Osteoblast (primary cell): ENCODE results near the gene TPSG1. TPM values are rescaled to one million over a fixed set of nuclear protein-coding genes. Genes with fewer than 3 reads are reported as not detected.

Experiments used
- DNase-seq: peaks from one replicate; pipeline ENCODE4 v3.0.0; 2011; ENCODE audit warnings: low spot score, mixed read lengths; ENCODE audit not compliant: insufficient read length; ENCODE audit errors: missing footprints
- H2AFZ ChIP-seq: 2 replicates; pipeline ENCODE4 v1.6.0; 2011; ENCODE audit warnings: mild to moderate bottlenecking, low read length
- H3K27ac ChIP-seq: 2 replicates; pipeline ENCODE4 v1.5.1; 2011; ENCODE audit warnings: mild to moderate bottlenecking, low read depth, low read length, moderate library complexity
- H3K27me3 ChIP-seq: 2 replicates; pipeline ENCODE4 v1.6.0; 2012; ENCODE audit warnings: mild to moderate bottlenecking, control low read depth, inconsistent platforms, low read length, moderate library complexity; ENCODE audit not compliant: insufficient read depth
- H3K36me3 ChIP-seq: 2 replicates; pipeline ENCODE4 v1.5.1; 2011; ENCODE audit warnings: mild to moderate bottlenecking, low read length, control low read depth, moderate library complexity; ENCODE audit not compliant: insufficient read depth
- H3K4me1 ChIP-seq: 2 replicates; pipeline ENCODE4 v1.5.1; 2011; ENCODE audit warnings: mild to moderate bottlenecking, low read length, control low read depth, moderate library complexity; ENCODE audit not compliant: insufficient read depth
- H3K4me2 ChIP-seq: 2 replicates; pipeline ENCODE4 v1.6.0; 2011; ENCODE audit warnings: mild to moderate bottlenecking, low read length; ENCODE audit not compliant: insufficient read depth
- H3K4me3 ChIP-seq: fragments of 200-600 bp; sonication (generic); 3 replicates; pipeline ENCODE4 v1.5.1; 2012; ENCODE audit warnings: mild to moderate bottlenecking, low read length, inconsistent platforms; ENCODE audit not compliant: insufficient read depth
- H3K79me2 ChIP-seq: 2 replicates; pipeline ENCODE4 v1.6.0; 2012; ENCODE audit warnings: mild to moderate bottlenecking, low read length, control low read depth, inconsistent platforms; ENCODE audit not compliant: insufficient read depth
- H3K9me3 ChIP-seq: 2 replicates; pipeline ENCODE4 v1.5.1; 2011; ENCODE audit warnings: low read depth, low read length, control low read depth
- H4K20me1 ChIP-seq: 2 replicates; pipeline ENCODE4 v1.6.0; 2012; ENCODE audit warnings: mild to moderate bottlenecking, low read length, control low read depth; ENCODE audit not compliant: insufficient read depth
- total RNA-seq: library from RNA; depleted of rRNA; stranded (reverse); fragments of >200 nt; gene quantifications from 2 replicates; pipeline ENCODE4 v1.2.3, GENCODE V29; 2012
- TF ChIP-seq, protein P1 (sequence below): IDR thresholded peaks from 2 replicates; pipeline ENCODE4 v1.5.1; 2011; ENCODE audit warnings: mild to moderate bottlenecking, low read depth, low read length, moderate library complexity; ENCODE audit errors: extremely low read depth

The TPSG1 gene
- total RNA-seq, 1 donor: not detected

- H2AFZ ChIP-seq: no peak overlapping the region
- H3K4me3 ChIP-seq: no peak overlapping the region
- no peaks in the 10 kb centered on the region for H3K79me2 ChIP-seq
- no peak for DNase-seq
- H3K36me3 ChIP-seq: no peaks in the 10 kb centered on the region
- TF ChIP-seq, protein P1, sequence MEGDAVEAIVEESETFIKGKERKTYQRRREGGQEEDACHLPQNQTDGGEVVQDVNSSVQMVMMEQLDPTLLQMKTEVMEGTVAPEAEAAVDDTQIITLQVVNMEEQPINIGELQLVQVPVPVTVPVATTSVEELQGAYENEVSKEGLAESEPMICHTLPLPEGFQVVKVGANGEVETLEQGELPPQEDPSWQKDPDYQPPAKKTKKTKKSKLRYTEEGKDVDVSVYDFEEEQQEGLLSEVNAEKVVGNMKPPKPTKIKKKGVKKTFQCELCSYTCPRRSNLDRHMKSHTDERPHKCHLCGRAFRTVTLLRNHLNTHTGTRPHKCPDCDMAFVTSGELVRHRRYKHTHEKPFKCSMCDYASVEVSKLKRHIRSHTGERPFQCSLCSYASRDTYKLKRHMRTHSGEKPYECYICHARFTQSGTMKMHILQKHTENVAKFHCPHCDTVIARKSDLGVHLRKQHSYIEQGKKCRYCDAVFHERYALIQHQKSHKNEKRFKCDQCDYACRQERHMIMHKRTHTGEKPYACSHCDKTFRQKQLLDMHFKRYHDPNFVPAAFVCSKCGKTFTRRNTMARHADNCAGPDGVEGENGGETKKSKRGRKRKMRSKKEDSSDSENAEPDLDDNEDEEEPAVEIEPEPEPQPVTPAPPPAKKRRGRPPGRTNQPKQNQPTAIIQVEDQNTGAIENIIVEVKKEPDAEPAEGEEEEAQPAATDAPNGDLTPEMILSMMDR: no peak
- no peak overlapping the region for H3K4me2 ChIP-seq
- no peaks in the 10 kb centered on the region for H3K4me1 ChIP-seq
- H3K9me3 ChIP-seq: no peaks in the 10 kb centered on the region
- no peaks in the 10 kb centered on the region for H3K27me3 ChIP-seq
- no peaks in the 10 kb centered on the region for H4K20me1 ChIP-seq
- H3K27ac ChIP-seq: no peak overlapping the region
These were observed 510 bp downstream of the TPSG1 start for GRCh38 chr16:1224558-1224957.

- no peaks in the 10 kb centered on the region for H3K27me3 ChIP-seq
- H3K27ac ChIP-seq: no peak overlapping the region
- no peaks in the 10 kb centered on the region for H3K36me3 ChIP-seq
- no peak overlapping the region for H2AFZ ChIP-seq
- TF ChIP-seq, protein P1: no peak
- no peak overlapping the region for H3K4me3 ChIP-seq
- no peaks in the 10 kb centered on the region for H3K79me2 ChIP-seq
- no peaks in the 10 kb centered on the region for H4K20me1 ChIP-seq
- H3K4me1 ChIP-seq: no peaks in the 10 kb centered on the region
- no peak overlapping the region for H3K4me2 ChIP-seq
- H3K9me3 ChIP-seq: no peaks in the 10 kb centered on the region
- no peak for DNase-seq
These were observed 1.5 kb downstream of the TPSG1 start for GRCh38 chr16:1223355-1224214.

DNA sequence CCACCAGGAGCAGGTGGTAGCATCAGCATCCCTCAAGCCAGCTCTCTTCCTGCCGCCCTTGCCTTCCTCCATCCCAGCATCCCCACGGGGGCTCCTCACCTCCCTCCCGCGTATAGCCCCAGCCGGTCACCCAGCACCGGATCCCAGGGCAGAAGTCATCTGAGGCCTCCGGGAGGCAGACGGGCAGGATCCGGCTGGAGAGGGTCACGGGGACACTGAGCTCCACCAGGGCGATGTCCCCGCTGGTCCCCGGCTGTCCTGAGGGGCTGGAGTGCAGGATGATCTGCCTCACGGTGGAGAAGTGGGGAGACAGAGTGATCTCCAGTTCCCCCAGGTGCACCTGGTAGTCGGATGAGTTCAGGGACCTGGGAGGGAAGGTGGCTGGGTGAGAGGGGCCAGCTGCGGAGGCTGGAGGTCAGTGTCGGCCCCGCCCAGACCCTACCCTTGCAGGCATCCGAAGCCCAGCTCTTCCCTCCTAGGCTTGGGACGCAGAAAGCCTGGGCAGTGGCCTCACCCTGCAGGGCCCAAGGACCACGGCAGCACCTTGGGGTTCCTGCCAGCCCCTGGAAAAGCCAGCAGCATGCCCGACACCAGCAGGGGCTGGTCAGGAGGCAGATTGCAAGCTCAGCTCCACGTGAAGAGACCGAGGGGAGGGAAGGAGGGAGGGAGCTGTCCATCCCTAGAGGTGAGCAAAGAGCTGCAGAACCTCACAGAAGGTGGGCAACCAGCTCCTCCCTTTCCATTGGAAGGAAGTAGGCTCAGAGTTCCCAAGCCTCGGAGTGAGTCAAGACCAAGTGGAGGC, 2.3 kb downstream of the TPSG1 start:
- Histone ChIP-seq H3K4me1 (no peaks in the 10 kb centered on the region), H3K27ac (no peak overlapping the region), H3K36me3 (no peaks in the 10 kb centered on the region), H3K27me3 (no peaks in the 10 kb centered on the region), H2AFZ (no peak overlapping the region), H3K79me2 (no peaks in the 10 kb centered on the region), H3K9me3 (no peaks in the 10 kb centered on the region), H3K4me3 (no peak overlapping the region), H3K4me2 (no peak overlapping the region), H4K20me1 (no peaks in the 10 kb centered on the region)
- no peak for DNase-seq
- TF ChIP-seq, protein P1: no peak
